HG03521 (cell line): Measurements from ENCODE around the gene C1orf74.

ENCODE experiments used
- ATAC-seq: cut with Tn5 transposase; IDR thresholded peaks from one replicate; pipeline ENCODE4 v1.9.1; 2021; ENCODE audit warnings: mild to moderate bottlenecking, moderate library complexity; ENCODE audit not compliant: unreplicated experiment

The C1orf74 gene

GRCh38 chr1:209784265-209785169 is at the start of gene C1orf74:
Gene C1orf74 (minus strand): TSS chr1:209784559. CDS start chr1:209783634, 925 bp downstream.
- ATAC-seq: peak; percentile 99

- ATAC-seq: no peak
Measured at GRCh38 chr1:209831615-209832014, 47.3 kb upstream of the C1orf74 start.

DNA sequence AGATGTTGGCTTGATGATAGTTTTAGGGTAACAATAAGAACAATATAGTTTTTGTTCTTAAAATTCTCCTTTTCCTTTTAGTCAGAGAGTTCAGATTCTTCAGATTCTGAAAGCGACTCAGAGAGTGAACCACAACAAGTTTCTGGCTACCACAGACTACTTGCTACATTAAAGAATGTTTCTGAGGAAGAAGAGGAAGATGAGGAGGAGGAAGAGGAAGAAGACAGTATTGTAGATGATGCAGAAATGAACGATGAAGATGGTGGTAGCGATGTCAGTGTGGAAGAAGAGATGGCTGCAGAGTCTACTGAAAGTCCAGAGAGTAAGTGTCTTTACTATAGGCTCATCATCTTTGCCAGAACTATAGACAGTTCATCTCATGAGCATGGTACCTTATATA is 46.4 kb upstream of the C1orf74 start:
- ATAC-seq: no peak

DNA sequence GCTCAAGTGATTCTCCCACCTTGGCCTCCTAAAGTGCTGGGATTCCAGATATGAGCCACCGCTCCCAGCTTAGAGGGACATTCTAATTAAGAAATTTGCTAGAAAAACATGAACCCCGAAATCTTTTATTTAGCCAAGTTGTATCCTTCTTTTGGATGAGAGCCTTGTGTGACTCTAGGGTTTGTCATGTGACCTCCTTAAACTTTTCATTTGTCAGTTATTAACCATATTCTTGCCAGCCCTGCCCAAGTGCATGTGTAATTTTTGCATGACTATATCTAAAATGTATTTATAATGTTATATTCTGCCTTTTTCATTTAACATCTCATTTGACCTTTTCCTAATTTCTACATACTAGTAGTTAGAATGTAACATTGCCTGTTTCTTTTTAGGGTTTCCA is 45.4 kb upstream of the C1orf74 start:
- ATAC-seq: no peak

DNA sequence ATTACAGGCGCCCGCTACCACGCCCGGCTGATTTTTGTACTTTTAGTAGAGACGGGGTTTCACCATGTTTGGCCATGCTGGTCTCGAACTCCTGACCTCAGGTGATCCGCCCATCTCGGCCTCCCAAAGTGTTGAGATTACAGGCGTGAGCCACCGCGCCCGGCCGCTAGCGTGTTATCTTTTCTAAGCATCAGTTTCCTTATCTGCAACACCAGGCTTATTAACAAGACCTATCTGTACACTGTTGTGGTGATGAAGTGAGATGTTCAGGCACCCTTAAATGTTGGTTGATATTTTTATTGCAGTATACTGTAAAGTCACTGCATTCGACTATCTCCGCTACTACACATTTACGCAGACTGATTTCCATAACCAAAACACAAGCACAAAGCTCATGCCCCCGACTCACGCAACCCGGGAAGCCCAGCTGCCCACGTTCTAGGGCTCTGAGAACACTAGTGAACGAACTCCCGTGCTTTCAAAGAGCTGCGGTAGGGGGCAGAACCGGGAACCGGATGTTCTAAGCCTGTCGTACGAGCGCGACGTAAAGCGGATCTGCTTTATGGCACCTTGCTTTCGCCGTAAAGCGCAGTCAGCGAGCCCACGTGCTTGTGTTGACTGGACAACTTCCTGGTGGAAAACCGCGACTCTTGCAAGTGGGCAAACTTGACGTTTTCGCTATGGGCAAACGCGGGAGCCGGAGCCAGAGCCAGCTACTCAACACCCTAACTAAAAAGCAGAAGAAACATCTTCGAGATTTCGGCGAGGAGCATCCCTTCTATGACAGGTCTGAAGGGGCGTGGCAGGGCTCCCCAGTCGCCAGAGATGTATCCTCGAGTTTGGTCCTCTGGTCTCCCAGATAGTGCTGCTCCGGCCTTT is 43.3 kb upstream of the C1orf74 start, which contains the start of gene UTP25:
Gene UTP25 (plus strand): TSS at position 589 of the 879 bp plus-strand sequence. CDS start 92 bp downstream, at position 681.
- peak; percentile 92 for ATAC-seq

DNA sequence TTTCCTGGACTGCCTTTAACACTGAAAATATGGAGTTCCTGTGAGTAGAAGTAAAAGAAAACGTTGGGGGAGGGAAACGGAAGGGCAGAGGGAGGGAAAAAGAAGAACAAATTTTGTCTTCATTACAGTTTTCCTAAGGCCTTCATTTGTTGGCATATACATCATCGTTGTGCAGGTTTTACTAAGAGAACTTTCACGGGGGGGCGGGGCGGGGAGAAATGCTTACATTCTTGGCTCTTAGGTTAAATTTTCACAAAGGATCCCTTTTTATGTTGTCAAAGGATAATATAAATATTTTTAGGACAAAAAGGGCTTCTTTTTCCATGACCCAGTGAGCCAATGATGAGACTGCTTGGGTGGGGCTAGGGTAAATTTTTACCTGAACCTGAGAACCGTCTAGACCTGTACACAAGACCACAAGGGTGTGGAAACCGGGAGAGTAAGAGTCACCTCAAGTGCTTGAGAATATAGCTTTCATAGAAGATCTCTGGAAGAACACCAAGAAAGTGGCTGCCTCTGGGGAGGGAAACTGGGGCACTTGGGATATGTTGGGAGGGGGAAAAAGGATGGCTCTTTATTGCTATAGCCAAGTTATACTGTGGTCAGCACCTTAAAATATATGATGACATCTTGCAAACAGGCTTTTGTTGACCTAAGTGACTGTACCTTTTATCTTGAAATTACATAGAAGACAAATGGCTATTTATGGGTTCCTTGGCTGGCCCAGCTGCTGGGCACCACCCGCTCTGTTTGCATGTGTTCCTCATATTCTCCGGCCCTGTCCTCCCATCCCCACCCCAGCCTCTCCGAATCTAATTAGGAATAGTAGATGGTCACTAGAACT is 41.5 kb upstream of the C1orf74 start:
- no peak for ATAC-seq

DNA sequence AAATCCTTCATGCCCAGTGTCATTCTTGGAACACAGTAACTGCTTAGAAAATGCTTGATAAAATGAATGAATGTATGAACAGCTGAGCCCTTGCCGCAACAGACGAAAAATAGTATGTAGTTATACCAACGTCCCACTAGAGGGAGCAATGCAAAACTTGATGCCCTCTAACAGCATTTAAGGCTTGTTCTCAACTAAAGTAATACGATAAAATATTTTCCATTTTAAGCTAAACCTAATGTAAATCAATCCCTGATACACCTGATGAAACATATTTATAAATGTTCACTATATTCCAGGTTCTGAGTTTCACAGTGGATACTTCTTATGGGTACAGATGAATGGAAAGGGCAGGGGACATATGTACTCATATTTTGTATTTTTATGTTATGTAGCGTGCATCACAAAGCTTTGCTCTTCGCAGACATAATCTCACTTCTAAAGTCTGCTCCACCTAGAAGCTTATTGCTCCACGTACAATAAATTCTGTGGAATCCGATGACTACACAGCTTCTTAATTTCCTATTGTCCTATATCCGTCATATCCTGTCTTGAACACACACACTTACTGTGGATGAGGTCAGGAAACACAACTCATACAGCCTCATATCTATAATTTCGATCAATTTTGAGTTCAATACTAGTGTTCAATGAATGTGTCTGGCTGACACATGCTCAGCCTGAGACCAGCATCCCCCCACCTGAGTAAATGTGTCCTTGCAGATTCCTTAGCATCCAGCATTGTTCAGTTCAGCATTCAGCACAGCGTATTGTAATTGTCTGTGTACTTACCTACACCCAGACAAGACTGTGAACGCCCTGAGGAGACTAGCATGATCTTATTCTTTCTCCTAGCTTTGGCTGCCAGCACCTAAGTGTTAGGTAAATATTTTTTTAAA is 39.0 kb upstream of the C1orf74 start:
- ATAC-seq: no peak

DNA sequence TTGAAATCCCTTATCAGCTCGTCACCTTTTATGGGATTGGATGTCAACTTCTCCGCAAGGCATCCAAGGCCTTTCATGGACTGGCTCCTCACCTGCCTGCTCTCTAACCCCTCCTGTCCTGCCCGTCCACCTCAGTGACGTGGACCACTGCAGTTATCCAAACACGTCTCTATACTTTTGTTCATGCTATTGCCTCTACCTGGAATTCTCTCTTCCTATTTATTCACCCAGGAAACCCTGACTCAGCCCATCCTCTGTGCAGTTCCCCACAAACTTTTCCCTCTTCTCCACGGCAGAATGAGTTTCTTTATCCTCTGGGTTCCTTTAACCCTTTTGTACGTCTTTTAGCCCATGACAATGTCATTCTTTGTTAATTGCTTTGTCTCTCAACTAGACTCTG is 38.3 kb upstream of the C1orf74 start:
- no peak for ATAC-seq

DNA sequence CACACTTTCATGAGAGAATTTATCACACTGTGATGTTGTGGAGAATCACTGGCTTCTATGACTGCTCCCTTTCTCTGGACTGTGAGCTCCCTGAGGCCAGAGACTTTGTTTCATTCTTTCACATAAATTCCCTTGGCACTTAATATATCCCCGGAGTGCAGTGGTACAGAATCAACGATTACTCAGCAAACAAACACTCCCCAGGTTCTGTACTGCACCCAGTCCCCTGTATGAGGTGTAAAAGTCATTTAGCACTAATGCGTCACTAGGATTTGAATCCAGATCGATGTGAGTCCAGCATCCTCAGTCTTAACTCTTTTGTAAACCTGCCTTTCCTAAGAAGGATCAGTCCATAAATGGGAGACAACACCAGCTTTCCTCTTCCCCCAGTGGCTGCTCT is 36.6 kb upstream of the C1orf74 start:
- ATAC-seq: no peak

DNA sequence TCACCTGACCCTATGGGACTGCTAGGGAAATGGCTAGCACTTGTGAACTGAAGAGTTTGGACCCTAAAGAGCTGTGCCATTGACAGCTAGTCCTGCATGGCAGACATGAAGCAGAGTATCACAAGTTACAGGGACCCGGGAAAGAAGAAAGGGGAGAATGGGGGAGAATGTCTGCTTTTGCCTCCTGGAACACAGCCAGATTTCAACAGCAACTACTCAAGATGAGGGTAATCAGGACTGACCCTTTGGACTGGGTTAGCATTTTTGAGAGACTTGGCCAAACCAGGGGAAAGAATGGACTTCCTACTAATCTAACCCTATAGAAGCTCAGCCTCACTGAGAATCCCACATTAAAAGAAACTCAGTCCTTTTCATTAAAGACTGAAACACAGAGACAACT is 34.7 kb upstream of the C1orf74 start:
- ATAC-seq: no peak

GRCh38 chr1:209817691-209818090 is 33.3 kb upstream of the C1orf74 start:
- no peak for ATAC-seq

DNA sequence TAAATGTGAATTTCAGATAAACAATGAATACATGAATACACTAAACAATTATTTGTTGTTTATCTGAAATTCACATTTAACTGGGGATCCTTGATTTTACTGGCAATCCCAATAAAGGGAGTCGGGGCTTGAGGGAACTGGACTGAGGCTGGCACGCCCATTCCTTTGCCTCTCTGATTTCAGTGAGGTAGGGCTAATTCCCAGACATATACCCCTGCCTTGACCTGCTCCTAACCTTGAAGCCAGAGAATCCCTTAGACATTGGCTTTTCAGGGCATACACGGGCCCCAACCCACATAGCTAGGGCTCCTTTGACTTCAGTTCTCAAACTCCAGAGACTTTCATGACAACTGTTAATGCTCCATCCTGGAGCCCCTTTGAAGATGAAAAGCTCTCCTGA is 32.6 kb upstream of the C1orf74 start:
- no peak for ATAC-seq

DNA sequence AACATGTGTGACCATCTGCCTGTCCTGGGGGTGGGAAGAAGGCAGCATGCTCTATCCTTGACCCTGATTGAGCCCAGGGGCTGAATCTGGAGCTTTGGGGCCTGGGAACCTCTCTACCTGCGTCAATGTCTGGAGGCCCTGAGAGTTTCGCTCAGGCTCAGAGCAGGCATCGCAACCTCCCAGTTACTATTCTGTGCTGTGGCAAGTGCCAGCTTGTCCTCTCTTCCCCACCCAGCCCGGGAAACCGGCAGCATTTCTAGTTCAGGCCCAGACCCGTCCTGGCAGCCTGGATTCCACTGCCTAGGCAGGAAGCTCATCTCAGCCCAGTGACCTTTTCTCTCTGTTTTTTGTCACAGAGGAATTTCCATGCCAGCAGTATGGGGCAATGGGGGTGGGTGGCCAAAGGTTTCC is 31.6 kb upstream of the C1orf74 start:
- no peak for ATAC-seq

DNA sequence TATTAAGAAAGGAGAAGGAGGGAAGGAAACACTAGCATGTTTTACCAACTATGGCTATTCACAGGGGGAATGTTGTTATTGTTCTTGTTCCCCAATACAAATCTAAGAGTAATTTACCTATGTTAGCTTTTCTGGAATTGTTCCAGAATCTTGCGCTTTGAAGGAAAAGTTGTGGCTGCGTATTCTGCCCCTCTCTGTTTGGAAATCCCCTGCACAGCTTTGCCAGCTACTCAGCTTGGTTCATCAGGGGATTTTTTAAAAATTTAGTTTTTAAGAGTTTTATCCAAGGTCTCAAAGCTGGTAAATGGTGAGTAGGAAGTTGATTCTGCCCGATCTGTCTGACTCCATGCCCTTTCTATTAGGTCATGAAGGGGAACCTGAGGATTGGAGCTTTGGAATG is 31.1 kb upstream of the C1orf74 start:
- no peak for ATAC-seq

DNA sequence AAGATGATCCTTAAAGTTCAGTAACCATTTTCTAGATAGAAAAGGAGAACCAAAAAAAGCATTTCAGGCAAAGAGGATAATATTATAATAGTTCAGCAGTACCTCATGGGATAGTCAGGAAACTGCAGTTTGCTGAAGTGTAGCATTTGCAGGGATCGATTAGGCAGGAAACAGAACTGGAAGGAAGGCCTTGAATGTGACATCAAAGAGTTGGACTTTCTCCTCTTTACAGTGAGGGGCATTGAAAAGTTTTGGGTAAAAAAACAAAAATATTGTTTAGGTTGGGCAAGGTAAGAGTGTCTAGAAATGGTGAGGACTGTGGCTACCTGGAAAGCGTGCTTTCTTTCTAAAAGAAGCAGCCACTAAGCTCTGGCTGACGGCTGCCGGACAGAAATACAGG is 29.5 kb upstream of the C1orf74 start:
- ATAC-seq: no peak

GRCh38 chr1:209810783-209811182 is 26.4 kb upstream of the C1orf74 start:
- no peak for ATAC-seq

DNA sequence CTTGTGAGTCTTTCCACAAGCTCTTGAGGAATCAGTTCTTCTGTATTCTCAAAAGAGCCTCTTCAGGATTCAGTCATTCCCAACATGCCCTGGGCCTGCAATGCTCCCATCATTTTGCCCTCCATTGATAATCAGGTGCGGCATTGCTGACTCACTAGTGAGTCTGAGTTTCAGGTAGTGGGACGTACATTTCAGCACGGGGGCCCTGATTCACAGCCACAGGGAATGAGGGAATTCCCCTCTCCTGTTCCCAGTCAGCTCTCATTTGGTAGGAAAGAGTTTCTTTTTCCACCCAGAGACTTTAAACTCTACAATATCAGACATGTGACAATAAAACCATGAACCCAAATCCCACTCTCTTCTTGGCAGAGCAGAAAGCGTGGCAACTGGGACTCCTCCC is 25.3 kb upstream of the C1orf74 start:
- no peak for ATAC-seq

DNA sequence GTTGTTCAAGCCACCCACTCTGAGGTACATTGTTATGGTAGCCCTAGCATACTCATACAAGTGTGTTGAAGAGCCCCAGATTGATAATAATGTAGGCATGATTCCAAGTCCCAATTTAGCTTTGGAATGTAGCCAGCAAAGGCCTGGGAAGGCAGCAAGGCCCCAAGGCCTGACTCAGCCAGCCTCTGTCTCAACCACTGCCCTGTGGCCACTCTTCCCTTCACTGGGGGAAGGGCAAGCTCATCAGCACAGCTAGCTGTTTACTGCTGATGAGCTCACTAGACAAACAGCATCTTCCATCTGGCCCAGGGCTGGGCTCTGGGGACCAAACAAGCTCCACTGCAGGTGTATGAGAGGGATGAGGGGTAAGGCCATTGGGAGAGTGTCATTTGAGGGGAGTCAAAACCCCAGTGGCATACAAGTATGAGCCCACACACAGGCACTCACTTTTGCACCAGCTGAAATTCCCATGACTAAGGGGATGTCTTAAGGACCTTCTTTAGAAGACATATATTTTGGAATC is 23.8 kb upstream of the C1orf74 start:
- ATAC-seq: no peak

- ATAC-seq: no peak
Measured at GRCh38 chr1:209807509-209807908, 23.1 kb upstream of the C1orf74 start.
